Colonic mucosa (tissue), 4 donors: ENCODE results near the gene MYOCOS. TPM values are rescaled to one million over a fixed set of nuclear protein-coding genes. Genes with fewer than 3 reads are reported as not detected.
"Not testable (repeated sequence)": the region's sequence is repeated elsewhere in the genome, so short reads cannot be mapped to it uniquely, and the experiment has no call there.

Source experiments
- DNase-seq: peaks from one replicate; pipeline ENCODE4 v3.0.0-alpha.2; 2020
- H3K27ac ChIP-seq: fragments of 200-600 bp; one replicate; pipeline ENCODE4 v1.8.0; 2021
- H3K27me3 ChIP-seq: fragments of 200-600 bp; one replicate; pipeline ENCODE4 v1.8.0; 2021
- H3K36me3 ChIP-seq: fragments of 200-600 bp; one replicate; pipeline ENCODE4 v1.8.0; 2021
- H3K4me1 ChIP-seq: fragments of 200-600 bp; one replicate; pipeline ENCODE4 v1.8.0; 2021; ENCODE audit warnings: mild to moderate bottlenecking
- H3K4me3 ChIP-seq: fragments of 200-600 bp; one replicate; pipeline ENCODE4 v1.8.0; 2021
- H3K9ac ChIP-seq, 2 donors: one replicate each; pipeline ENCODE4 v1.7.0; 2013; ENCODE audit warnings: control low read depth in 2 of 2, low read depth in 2 of 2, low read length in 2 of 2
- H3K9me3 ChIP-seq: fragments of 200-600 bp; one replicate; pipeline ENCODE4 v1.8.0; 2021
- CTCF ChIP-seq: fragments of 200-600 bp; IDR thresholded peaks from one replicate; pipeline ENCODE4 v1.8.0; 2022; ENCODE audit warnings: antibody characterized with exemption, mild to moderate bottlenecking
- intact Hi-C: fragments of 100-400 bp; cut with DNase I; formaldehyde crosslinking; loops from one replicate; pipeline ENCODE4 v1.14.1; 2022
- total RNA-seq, 2 donors: library from RNA; stranded (reverse); fragmentation: NEBNext Ultra II Directional in 1 of 2; extraction: Animal tissue kit (Norgen Biotek cat#: 25700) in 1 of 2; gene quantifications; one replicate each; pipeline ENCODE4 v1.2.1, GENCODE V29; 2021
- donor health status: healthy.
- donor health status: DM: no; HTN: no; CAD: no.
- donor health status: DM: no; HTN: no; CAD: no.

MYOCOS gene
- total RNA-seq, 2 donors from 2014 or later, result not detected

DNA sequence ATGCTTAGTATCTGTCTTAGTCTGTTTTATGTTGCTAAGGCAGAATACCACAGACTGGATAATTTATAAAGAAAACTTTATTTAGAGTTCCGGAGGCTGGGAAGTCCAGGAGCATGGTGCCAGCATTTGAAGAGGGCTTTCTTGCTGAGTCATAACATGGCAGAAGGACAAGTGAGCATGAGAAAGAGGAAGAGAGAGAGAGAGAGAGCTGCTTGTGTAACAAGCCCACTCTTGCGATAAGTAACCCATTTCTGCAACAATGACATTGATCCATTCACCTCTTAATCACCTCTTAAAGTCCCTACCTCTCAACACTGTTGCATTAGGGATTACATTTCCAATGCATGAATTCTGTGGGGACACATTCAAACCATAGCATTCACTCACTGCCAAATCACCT, 11.7 kb upstream of the MYOCOS start:
- Histone ChIP-seq H3K4me3 (no peak overlapping the region), H3K4me1 (no peaks in the 10 kb centered on the region), H3K36me3 (no peaks in the 10 kb centered on the region), H3K9ac (no peak overlapping the region), H3K27ac (no peak overlapping the region), H3K27me3 (no peaks in the 10 kb centered on the region), H3K9me3 (no peaks in the 10 kb centered on the region)
- no peak for TF ChIP-seq CTCF
- intact Hi-C loops, result no loop called here
- DNase-seq, result no peak

GRCh38 chr1:171611306-171611705, 10.7 kb upstream of the MYOCOS start:
- Histone ChIP-seq H3K4me3 (no peak overlapping the region), H3K9me3 (no peaks in the 10 kb centered on the region), H3K36me3 (no peaks in the 10 kb centered on the region), H3K27me3 (no peaks in the 10 kb centered on the region), H3K27ac (no peak overlapping the region), H3K9ac (no peak overlapping the region), H3K4me1 (no peaks in the 10 kb centered on the region)
- no peak for DNase-seq
- intact Hi-C loops, result no loop called here
- TF ChIP-seq CTCF, result no peak

GRCh38 chr1:171613282-171613681, 8.8 kb upstream of the MYOCOS start:
- Histone ChIP-seq H3K4me1 (no peaks in the 10 kb centered on the region), H3K9me3 (no peaks in the 10 kb centered on the region), H3K4me3 (no peak overlapping the region), H3K9ac (no peak overlapping the region), H3K27ac (no peak overlapping the region), H3K27me3 (no peaks in the 10 kb centered on the region), H3K36me3 (no peaks in the 10 kb centered on the region)
- no peak for DNase-seq
- intact Hi-C loops, result no loop called here
- TF ChIP-seq CTCF, result no peak

DNA sequence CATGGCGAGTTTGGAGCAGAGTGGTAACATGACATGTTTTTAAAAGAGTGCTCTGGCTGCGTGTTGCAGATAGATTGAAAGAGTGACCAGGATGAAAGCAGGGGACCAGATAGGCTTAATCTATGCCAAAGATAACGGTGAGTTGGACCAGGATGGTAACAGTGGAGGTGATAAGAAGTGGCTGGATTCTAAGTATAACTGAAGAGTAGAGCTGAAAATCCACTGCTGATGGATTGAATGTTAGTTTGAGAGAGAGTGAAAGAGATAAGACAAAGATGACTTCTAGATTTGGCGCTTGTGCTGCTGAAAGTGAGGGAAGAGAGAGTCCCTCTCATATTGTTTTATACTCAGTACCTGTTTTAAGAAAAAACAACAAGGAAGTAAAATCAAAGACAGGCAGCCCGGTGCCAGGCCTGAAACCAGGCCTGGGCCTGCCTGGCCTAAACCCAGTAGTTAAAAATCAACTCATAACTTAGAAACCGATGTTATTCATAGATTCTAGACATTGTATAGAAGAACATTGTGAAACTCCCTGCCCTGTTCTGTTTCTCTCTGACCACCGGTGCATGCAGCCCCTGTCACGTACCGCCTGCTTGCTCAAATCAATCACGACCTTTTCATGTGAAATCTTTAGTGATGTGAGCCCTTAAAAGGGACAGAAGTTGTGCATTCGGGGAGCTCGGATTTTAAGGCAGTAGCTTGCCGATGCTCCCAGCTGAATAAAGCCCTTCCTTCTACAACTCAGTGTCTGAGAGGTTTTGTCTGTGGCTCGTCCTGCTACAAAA, 6.7 kb upstream of the MYOCOS start:
- not testable (repeated sequence) for H3K36me3 ChIP-seq, DNase-seq, H3K27ac ChIP-seq

GRCh38 chr1:171616586-171616985, 5.5 kb upstream of the MYOCOS start:
- Histone ChIP-seq H3K4me3 (no peak overlapping the region), H3K9me3 (no peaks in the 10 kb centered on the region), H3K27me3 (no peaks in the 10 kb centered on the region), H3K9ac (no peak overlapping the region), H3K27ac (no peak overlapping the region), H3K4me1 (no peaks in the 10 kb centered on the region), H3K36me3 (no peaks in the 10 kb centered on the region)
- DNase-seq, result no peak
- no peak for TF ChIP-seq CTCF
- intact Hi-C loops, result no loop called here

More for the DNA sequence above, 6.7 kb upstream of the MYOCOS start:
- H3K27me3 ChIP-seq, H3K9me3 ChIP-seq, intact Hi-C loops, H3K9ac ChIP-seq, H3K4me3 ChIP-seq, H3K4me1 ChIP-seq: not testable (repeated sequence)

DNA sequence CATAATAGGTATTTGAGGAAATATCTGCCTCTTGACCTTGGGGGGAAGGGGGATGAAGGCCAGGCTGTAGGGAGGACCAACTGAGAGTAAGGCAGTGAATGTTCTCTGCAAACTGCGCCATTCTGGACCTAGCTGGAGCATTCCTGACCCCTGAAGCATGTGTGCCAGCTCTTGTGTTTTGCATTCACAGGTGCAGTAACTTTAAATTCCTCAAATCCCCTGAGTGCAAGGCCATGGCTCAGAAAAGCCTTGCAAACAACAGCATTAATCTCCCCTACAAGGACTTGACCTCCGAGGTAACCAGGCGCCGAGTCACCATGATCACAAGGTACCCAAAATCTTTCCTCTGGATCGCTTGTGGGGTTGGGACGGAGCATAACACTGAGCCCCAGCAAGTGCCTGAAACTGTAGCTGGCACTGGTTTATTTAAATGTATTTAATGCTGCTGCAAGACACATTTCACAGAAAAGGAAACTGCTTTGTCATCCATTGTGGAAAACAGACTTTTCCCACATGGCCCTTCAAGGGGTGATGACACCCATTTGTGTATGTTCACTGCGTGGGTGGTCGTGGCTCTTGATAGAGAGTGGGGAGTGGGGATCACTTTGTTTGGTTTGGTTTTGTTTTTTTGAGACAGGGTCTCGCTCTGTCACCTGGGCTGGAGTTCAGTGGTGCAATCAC, 1.7 kb downstream of the MYOCOS start:
- DNase-seq, result no peak
- Histone ChIP-seq H3K36me3 (no peaks in the 10 kb centered on the region), H3K27me3 (no peaks in the 10 kb centered on the region), H3K4me3 (no peak overlapping the region), H3K9me3 (no peaks in the 10 kb centered on the region), H3K9ac (no peak overlapping the region), H3K4me1 (no peaks in the 10 kb centered on the region), H3K27ac (no peak overlapping the region)
- intact Hi-C loops, result no loop called here
- TF ChIP-seq CTCF, result no peak
